B cell (primary cell): ENCODE data around the gene CLINT1. TPM values are rescaled to one million over a fixed set of nuclear protein-coding genes. Genes with fewer than 3 reads are reported as not detected.

ENCODE experiments used
- ATAC-seq: fragments of 200-7000 bp; cut with Tn5 transposase; one replicate; pipeline ENCODE4 v1.10.0; 2021; ENCODE audit warnings: low read depth, mild to moderate bottlenecking, moderate number of reproducible peaks, moderate library complexity
- CTCF ChIA-PET: fragments of 350-600 bp; sonication (Branson Sonifier 250); formaldehyde crosslinking; loops from one replicate; lab custom pipeline; 2021; ENCODE audit warnings: antibody characterized with exemption, inconsistent platforms; lab: Charles Lee
- POLR2A ChIA-PET: fragments of 350-600 bp; sonication (Branson Sonifier 250); formaldehyde crosslinking; loops from one replicate; lab custom pipeline; 2021; ENCODE audit warnings: antibody characterized with exemption; lab: Charles Lee
- DNase-seq: peaks from one replicate; pipeline ENCODE4 v3.0.0; 2013
- H2AFZ ChIP-seq: 2 replicates; pipeline ENCODE4 v1.6.1; 2012; ENCODE audit warnings: mild to moderate bottlenecking, low read depth, low read length; ENCODE audit not compliant: insufficient read depth, poor library complexity, severe bottlenecking
- H3K27ac ChIP-seq, 2 donors: 1 replicate in 1 of 2; 2 replicates in 1 of 2; pipeline ENCODE4 v1.5.1; 2012 to 2013; ENCODE audit warnings: low read length in 2 of 2, mild to moderate bottlenecking in 2 of 2, moderate library complexity in 1 of 2
- H3K27me3 ChIP-seq, 4 experiments: fragments of 200-600 bp in 1 of 4; sonication (generic) in 1 of 4; replicated peaks in 1 of 4; 1 replicate in 2 of 4; 2 replicates in 2 of 4; pipeline versions ENCODE4 v1.6.1 to v1.7.0; 2013 to 2016; ENCODE audit warnings: low read length in 3 of 4, mild to moderate bottlenecking in 2 of 4, mixed read lengths in 1 of 4, moderate library complexity in 1 of 4; ENCODE audit not compliant: insufficient read depth in 4 of 4, control insufficient read depth in 3 of 4; ENCODE audit errors: control extremely low read depth in 1 of 4
- H3K36me3 ChIP-seq, 2 experiments: replicated peaks in 1 of 2; 1 replicate in 1 of 2; 2 replicates in 1 of 2; pipeline versions ENCODE4 v1.6.1 to v1.7.1; 2013; ENCODE audit warnings: low read length in 1 of 2; ENCODE audit not compliant: insufficient read depth in 2 of 2, control insufficient read depth in 1 of 2; ENCODE audit errors: control extremely low read depth in 1 of 2, extremely low read depth in 1 of 2
- H3K4me1 ChIP-seq, 2 donors: fragments of 200-600 bp in 1 of 2; sonication (generic) in 1 of 2; 1 replicate in 1 of 2; 2 replicates in 1 of 2; pipeline versions ENCODE4 v1.5.1 to v1.6.1; 2013 to 2017; ENCODE audit warnings: low read length in 2 of 2; ENCODE audit not compliant: control insufficient read depth in 2 of 2, insufficient read depth in 2 of 2
- H3K4me2 ChIP-seq: replicated peaks from 2 replicates; pipeline ENCODE3; 2012; ENCODE audit warnings: mild to moderate bottlenecking, low read depth, low read length; ENCODE audit not compliant: poor library complexity, severe bottlenecking
- H3K4me3 ChIP-seq, 5 experiments: fragments of 200-600 bp in 1 of 5; sonication (generic) in 1 of 5; 1 replicate in 3 of 5; 2 replicates in 2 of 5; pipeline versions ENCODE4 v1.5.1 to v1.7.0; 2011 to 2016; ENCODE audit warnings: low read length in 4 of 5, mild to moderate bottlenecking in 4 of 5, low read depth in 2 of 5, control low read depth in 1 of 5, moderate library complexity in 1 of 5; ENCODE audit not compliant: insufficient read depth in 1 of 5; ENCODE audit errors: control extremely low read depth in 1 of 5, extremely low read depth in 1 of 5
- H3K79me2 ChIP-seq: fragments of 200-600 bp; sonication (generic); one replicate; pipeline ENCODE4 v1.6.0; 2016; ENCODE audit warnings: low read length; ENCODE audit not compliant: control insufficient read depth, insufficient read depth
- H3K9ac ChIP-seq: fragments of 200-600 bp; sonication (generic); 2 replicates; pipeline ENCODE4 v1.6.1; 2017; ENCODE audit warnings: mild to moderate bottlenecking, low read length, moderate library complexity
- H3K9me3 ChIP-seq, 3 donors: one replicate each; pipeline versions ENCODE4 v1.6.1 to v1.7.1; 2013; ENCODE audit warnings: low read length in 2 of 3; ENCODE audit not compliant: control insufficient read depth in 2 of 3, insufficient read depth in 1 of 3; ENCODE audit errors: control extremely low read depth in 1 of 3
- H4K20me1 ChIP-seq: 2 replicates; pipeline ENCODE4 v1.6.0; 2012; ENCODE audit warnings: mild to moderate bottlenecking, low read length; ENCODE audit not compliant: insufficient read depth, control insufficient read depth, poor library complexity, severe bottlenecking
- H3K27ac Mint-ChIP-seq: one replicate; pipeline ENCODE4 v1.8.0; 2021; ENCODE audit warnings: mixed read lengths
- H3K27me3 Mint-ChIP-seq: one replicate; pipeline ENCODE4 v1.8.0; 2021; ENCODE audit warnings: mixed read lengths
- H3K4me1 Mint-ChIP-seq: one replicate; pipeline ENCODE4 v1.8.0; 2021; ENCODE audit warnings: mixed read lengths
- H3K4me3 Mint-ChIP-seq: one replicate; pipeline ENCODE4 v1.8.0; 2021; ENCODE audit warnings: mixed read lengths
- H3K9me3 Mint-ChIP-seq: one replicate; pipeline ENCODE4 v1.8.0; 2022; ENCODE audit warnings: mixed read lengths; ENCODE audit not compliant: insufficient read depth
- EZH2 ChIP-seq: IDR thresholded peaks from 2 replicates; pipeline ENCODE4 v1.6.1; 2012; ENCODE audit warnings: borderline replicate concordance, low read depth, mild to moderate bottlenecking, moderate library complexity, low read length; ENCODE audit not compliant: insufficient read depth, poor library complexity, severe bottlenecking
- WGBS: methylation state at CpG from one replicate; pipeline ENCODE4 v1.1.5; 2013; ENCODE audit warnings: missing lambda C conversion rate; ENCODE audit not compliant: insufficient coverage; 5-methylcytosine and 5-hydroxymethylcytosine counted together
- intact Hi-C: fragments of 100-400 bp; cut with micrococcal nuclease; formaldehyde crosslinking; loops from one replicate; pipeline ENCODE4 v1.10.0; 2022
- polyA plus RNA-seq: library from polyadenylated mRNA; depleted of rRNA; stranded (reverse); fragments of >200 nt; gene quantifications from 2 replicates; pipeline ENCODE4 v1.2.3, GENCODE V29; 2012
- total RNA-seq, 2 donors: library from RNA; stranded (reverse); fragments of 120-200 nt in 1 of 2; gene quantifications; 1 replicate in 1 of 2; 2 replicates in 1 of 2; pipeline versions ENCODE4 v1.2.3 to v1.2.4, GENCODE V29; 2013 to 2022
- TF ChIP-seq, protein P1 (sequence below): fragments of 200-600 bp; IDR thresholded peaks from one replicate; pipeline ENCODE4 v1.8.0; 2022; ENCODE audit warnings: antibody characterized with exemption, mild to moderate bottlenecking

Gene CLINT1
- total and polyA plus RNA-seq, 2 donors (not counting 1 experiment from before 2014, with no cell fraction given), result 69.7 to 89.1 TPM

DNA sequence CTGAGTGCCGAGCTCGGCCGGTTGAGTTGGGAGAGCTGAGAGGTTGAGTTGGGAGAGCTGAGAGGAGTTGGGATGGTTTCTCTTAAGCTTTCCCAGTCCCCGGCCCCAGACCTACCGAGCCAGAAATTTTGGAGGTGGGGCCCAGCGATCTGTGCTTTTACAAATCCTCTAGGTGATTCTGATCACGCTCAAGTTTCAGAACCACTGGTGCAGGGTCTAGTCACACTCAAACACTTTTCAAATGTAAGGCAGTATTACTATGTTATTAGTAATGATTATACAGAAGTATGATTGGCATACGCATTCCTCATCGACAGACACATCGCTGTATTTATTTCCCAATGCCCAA is 256 bp upstream of the CLINT1 start:
- Histone ChIP-seq H3K4me1 (peaks cover 23 to 31% of the 10 kb centered on the region in 2 donors), H3K27ac (peak overlapping the region in 1 of 2 donors; percentile 86), H3K36me3 (no peaks in the 10 kb centered on the region), H3K9me3 (no peaks in the 10 kb centered on the region), H3K9ac (peak overlapping the region; percentile 90), H3K79me2 (peaks cover 55% of the 10 kb centered on the region), H3K27me3 (no peaks in the 10 kb centered on the region), H2AFZ (peak overlapping the region; percentile 72), H3K4me3 (peak overlapping the region in 4 of 5 experiments; percentile 82 to 89 (median 83)), H4K20me1 (peaks cover 23% of the 10 kb centered on the region), H3K4me2 (peak overlapping the region; percentile 90)
- DNase-seq (no peak), ATAC-seq (peak; percentile 12)
- H3K27me3 Mint-ChIP-seq, result no peaks in the 10 kb centered on the region
- H3K4me3 Mint-ChIP-seq, result peak overlapping the region; percentile 89
- no peaks in the 10 kb centered on the region for H3K9me3 Mint-ChIP-seq
- TF ChIP-seq, protein P1, sequence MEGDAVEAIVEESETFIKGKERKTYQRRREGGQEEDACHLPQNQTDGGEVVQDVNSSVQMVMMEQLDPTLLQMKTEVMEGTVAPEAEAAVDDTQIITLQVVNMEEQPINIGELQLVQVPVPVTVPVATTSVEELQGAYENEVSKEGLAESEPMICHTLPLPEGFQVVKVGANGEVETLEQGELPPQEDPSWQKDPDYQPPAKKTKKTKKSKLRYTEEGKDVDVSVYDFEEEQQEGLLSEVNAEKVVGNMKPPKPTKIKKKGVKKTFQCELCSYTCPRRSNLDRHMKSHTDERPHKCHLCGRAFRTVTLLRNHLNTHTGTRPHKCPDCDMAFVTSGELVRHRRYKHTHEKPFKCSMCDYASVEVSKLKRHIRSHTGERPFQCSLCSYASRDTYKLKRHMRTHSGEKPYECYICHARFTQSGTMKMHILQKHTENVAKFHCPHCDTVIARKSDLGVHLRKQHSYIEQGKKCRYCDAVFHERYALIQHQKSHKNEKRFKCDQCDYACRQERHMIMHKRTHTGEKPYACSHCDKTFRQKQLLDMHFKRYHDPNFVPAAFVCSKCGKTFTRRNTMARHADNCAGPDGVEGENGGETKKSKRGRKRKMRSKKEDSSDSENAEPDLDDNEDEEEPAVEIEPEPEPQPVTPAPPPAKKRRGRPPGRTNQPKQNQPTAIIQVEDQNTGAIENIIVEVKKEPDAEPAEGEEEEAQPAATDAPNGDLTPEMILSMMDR, result no peak
- TF ChIP-seq EZH2, result no peak
- peaks cover 62% of the 10 kb centered on the region for H3K4me1 Mint-ChIP-seq
- intact Hi-C loops, result loop anchor here (2.0 to 10.0 kb wide), 4 partner anchors 37 to 1404 kb away; partner anchors contain the start of genes CYFIP2 and UBLCP1
- CTCF ChIA-PET, result interaction anchor here (0.9 to 1.2 kb wide), 2 partner anchors 89 to 91 kb away, joined by 4 to 7 read pairs; no protein-coding TSS in a partner anchor
- peak overlapping the region; percentile 96 for H3K27ac Mint-ChIP-seq
- WGBS, result 5% methylated on average over 3 of the region's 10 CpGs
- POLR2A ChIA-PET, result interaction anchor here (0.8 kb wide), 1 partner anchor 11 kb away, joined by 3 read pairs; no protein-coding TSS in a partner anchor

DNA sequence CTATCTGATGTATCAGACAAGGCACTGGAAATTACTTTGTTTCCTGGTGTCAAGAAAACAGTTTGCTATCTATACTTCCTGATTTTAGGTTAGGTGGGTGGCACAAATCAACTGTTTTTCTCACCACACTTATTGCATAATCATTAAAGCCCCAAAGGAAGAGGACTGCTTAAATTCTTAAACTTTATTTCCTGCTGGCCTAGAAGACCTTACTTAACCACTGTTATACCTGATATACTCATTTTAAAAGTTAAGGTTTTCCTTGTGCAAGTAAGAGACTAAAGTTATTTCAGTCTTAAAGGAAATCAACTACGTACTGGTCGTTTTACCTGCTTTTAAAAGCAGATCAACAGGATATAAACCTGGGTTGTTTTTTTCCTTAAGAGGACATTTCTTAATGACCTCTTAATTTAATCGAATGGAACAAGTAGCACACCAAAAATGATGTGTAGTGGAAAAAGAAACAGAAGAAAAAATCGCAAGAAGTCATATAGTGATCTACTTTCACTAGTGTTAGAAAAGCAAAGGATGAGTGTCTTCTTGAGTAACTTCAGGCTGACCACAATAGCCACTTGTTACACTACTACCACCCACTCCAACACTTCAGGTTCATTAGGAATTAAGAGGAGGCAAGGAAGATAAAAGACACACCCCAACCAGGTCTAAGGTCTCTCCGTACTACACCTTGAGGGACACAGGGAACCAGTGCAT is 974 bp downstream of the CLINT1 start:
- TF ChIP-seq, protein P1, result no peak
- TF ChIP-seq EZH2, result no peak
- H3K4me2 ChIP-seq, result peak overlapping the region; percentile 90
- H3K9ac ChIP-seq, result peak overlapping the region; percentile 90
- Mint-ChIP-seq H3K4me1 (peaks cover 63% of the 10 kb centered on the region), H3K27ac (peak overlapping the region; percentile 96), H3K27me3 (no peaks in the 10 kb centered on the region), H3K4me3 (peak overlapping the region; percentile 89), H3K9me3 (no peaks in the 10 kb centered on the region)
- ChIA-PET POLR2A (no interaction called here), CTCF (interaction anchor here (0.7 to 4.6 kb wide), 7 partner anchors 18 to 1274 kb away, joined by 3 to 38 read pairs (median 4); no protein-coding TSS in a partner anchor)
- no peaks in the 10 kb centered on the region for H3K27me3 ChIP-seq
- 0% methylated on average over 1 of the region's 5 CpGs for WGBS
- peak overlapping the region; percentile 72 for H2AFZ ChIP-seq
- peak; percentile 46 for DNase-seq
- peaks cover 23 to 31% of the 10 kb centered on the region in 2 donors for H3K4me1 ChIP-seq
- intact Hi-C loops, result loop anchor here (2.0 to 10.0 kb wide), 5 partner anchors 25 to 1405 kb away; partner anchors contain the start of genes CYFIP2 and UBLCP1
- H3K79me2 ChIP-seq, result peaks cover 67% of the 10 kb centered on the region
- peak; percentile 6 for ATAC-seq
- H3K9me3 ChIP-seq, result no peaks in the 10 kb centered on the region
- H4K20me1 ChIP-seq, result peaks cover 31% of the 10 kb centered on the region
- H3K27ac ChIP-seq, result peak overlapping the region; percentile 67 to 86
- H3K36me3 ChIP-seq, result no peaks in the 10 kb centered on the region
- H3K4me3 ChIP-seq, result peak overlapping the region; percentile 70 to 89 (median 83)
